Dedifferentiated amniotic fluid mesenchymal stem cell (primary cell): ENCODE data around the gene PLSCR2.
"Not testable (repeated sequence)": the region's sequence is repeated elsewhere in the genome, so short reads cannot be mapped to it uniquely, and the experiment has no call there.

Source experiments
- DNase-seq: peaks from one replicate; pipeline ENCODE4 v3.0.0-alpha.2; 2016; ENCODE audit errors: extremely low spot score

Gene PLSCR2

DNA sequence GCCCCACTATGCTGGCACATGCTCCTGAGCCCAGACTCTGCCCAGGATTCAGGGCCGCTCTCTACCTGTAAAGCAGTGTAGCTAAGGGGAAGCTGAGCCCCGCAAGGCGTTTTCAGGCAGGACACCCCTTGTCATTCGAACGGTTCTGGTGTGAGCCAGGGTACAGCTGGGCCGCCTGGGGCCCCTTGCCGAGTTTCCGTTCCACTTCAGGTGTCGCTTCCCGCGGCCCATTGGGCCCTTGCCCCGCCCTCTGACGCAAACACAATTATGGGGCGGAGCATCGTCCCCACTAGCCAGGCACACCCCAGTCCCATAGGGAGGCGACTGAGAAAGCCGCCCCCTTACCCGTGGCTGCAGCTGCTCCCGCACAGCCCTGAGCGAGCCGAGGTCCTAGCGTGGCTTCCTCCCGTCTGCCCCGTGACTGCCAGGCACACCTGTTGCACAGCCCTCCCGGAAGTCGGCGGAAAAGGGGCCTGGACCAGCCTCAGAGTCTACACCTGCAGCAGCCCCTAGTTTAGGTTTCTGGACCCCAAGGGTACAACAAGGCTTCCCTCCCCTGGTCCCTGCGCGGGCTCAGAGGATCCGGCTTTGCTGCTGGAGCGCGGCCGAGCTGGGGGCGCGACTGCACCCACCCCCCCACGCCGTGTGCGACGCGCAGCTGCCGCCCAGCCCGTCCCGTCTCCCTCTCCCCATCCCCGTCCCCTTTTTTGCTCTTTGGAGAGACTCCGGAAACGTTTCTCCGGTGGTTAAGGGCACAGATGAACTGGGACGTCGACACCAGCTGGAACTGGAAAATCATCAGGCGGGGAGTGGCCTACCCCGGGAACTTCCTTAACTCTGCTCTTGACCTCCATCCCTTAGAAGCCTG, at the start of gene PLSCR2:
Gene PLSCR2 (minus strand): TSS at position 412 of the 868 bp plus-strand sequence. CDS start 9,657 bp downstream, outside the sequence.
- no peak for DNase-seq

GRCh38 chr3:146517684-146518435, 48.5 kb upstream of the PLSCR2 start:
- DNase-seq: no peak

- no peak for DNase-seq
Observed at GRCh38 chr3:146513386-146514051, 44.2 kb upstream of the PLSCR2 start.

- no peak for DNase-seq
Observed at GRCh38 chr3:146511402-146512134, 42.2 kb upstream of the PLSCR2 start.

- no peak for DNase-seq
Observed at GRCh38 chr3:146507331-146508120, 38.2 kb upstream of the PLSCR2 start.

DNA sequence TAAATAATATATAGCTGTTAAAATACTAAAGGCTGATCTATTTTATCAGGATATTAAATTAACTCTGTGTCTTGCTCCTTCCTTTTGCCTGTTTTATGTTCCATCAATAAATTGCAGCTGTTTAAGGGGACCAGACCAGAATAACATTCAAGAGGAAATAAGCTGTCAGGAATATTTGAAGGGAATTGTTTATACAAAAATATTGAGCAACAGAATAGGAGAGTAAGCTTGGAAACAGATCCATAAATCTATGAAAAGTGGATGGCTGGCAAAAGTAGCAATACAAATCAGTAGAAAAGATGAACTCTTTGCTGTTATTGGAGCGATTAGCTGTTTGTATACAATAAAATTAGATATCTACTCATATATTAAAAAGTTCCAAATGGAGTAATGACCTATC, 36.2 kb upstream of the PLSCR2 start:
- no peak for DNase-seq

- no peak for DNase-seq
Observed at GRCh38 chr3:146504498-146505197, 35.3 kb upstream of the PLSCR2 start.

- DNase-seq: peak; percentile 59
Observed at GRCh38 chr3:146503461-146504202, 34.3 kb upstream of the PLSCR2 start.

DNA sequence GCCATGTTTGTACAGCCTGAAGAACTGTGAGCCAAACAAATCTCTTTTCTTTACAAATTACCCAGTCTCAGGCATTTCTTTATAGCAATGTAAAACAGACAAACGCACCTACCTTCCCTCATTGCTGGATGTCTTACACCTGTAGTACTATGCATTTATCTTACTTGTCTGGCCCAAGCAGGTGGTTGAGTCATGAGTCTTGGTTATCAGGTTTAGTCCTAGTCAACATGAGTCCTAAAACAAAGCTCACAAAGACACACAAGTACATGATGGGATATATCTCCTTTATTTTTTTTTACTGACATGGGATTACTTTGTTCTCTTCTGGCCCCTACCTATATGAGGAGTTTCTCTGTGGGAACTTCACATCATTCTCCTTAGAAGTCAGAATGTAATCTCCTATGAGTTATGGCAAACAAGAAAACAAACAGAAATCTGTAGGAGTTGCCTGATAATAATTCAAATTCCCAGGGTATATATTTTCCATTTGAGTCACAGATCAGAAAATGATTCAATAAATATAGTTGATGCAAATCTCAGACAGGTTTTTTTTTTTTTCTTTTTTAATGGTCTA, 33.6 kb upstream of the PLSCR2 start:
- no peak for DNase-seq

GRCh38 chr3:146501752-146502151, 32.4 kb upstream of the PLSCR2 start:
- no peak for DNase-seq

GRCh38 chr3:146499701-146500100, 30.3 kb upstream of the PLSCR2 start:
- DNase-seq: no peak

DNA sequence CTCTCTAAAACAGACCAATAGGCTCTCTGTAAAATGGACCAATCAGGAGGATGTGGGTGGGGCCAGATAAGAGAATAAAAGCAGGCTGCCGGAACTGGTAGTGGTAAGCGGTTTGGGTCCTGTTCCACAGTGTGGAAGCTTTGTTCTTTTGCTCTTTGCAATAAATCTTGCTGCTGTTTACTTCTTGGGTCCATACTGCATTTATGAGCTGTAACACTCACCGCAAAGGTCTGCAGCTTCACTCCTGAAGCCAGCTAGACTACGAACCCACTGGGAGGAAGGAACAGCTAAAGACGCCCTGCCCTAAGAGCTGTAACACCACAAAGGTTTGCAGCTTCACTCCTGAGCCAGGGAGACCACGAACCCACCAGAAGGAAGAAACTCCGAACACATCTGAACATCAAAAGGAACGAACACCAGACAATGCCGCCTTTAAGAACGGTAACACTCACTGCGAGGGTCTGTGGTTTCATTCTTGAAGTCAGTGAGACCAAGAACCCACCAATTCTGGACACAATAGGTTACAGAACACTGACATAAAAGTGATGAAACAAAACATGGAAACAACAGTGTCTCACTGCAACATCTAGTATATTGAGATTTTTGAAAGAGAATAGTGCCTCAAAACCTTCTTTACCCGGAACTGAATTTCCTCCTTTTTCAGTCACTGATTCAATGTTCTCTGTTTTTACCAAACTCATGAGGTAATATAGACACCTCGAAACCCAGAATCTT, 28.8 kb upstream of the PLSCR2 start:
- no peak for DNase-seq

- DNase-seq: not testable (repeated sequence)
Observed at GRCh38 chr3:146497145-146497843, 27.9 kb upstream of the PLSCR2 start.

- no peak for DNase-seq
Observed at GRCh38 chr3:146496726-146497125, 27.4 kb upstream of the PLSCR2 start.

DNA sequence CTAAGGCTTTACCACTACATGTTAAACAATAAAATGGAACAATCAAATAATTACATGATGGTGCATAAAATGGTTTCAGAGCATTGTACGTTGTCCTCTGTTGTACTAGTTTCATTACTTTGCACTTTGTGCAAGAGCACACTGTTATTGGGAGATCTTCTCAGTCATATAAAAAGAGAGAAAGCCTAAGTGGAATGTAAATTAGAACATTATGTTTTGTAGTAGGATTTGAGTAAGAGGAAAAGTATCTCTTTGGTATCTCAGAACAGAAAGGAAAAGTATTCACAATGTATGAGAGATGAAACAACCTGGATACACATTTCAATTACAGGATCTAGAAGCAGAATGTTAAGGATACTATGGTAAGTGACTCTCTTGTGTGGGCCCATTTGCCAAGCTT, 26.9 kb upstream of the PLSCR2 start:
- DNase-seq: no peak

DNA sequence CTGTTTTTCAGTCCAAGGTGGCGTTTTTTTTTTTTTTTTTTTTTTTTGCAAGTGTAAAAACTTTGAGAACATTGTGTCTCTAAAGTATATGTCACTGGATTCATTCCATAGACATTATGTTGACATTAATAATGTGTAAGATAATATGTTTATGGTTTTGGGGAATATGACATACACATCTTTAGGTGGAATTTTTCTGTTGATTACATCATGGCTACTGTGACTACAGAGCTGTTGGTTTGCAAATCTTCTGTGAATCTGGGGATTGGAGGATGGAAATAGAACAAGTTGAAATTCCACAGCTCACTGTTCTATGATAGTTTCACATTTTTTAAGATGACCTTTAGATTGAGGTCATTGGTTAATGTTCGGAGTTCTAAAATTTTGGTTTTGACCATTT, 24.4 kb upstream of the PLSCR2 start:
- DNase-seq: no peak

DNA sequence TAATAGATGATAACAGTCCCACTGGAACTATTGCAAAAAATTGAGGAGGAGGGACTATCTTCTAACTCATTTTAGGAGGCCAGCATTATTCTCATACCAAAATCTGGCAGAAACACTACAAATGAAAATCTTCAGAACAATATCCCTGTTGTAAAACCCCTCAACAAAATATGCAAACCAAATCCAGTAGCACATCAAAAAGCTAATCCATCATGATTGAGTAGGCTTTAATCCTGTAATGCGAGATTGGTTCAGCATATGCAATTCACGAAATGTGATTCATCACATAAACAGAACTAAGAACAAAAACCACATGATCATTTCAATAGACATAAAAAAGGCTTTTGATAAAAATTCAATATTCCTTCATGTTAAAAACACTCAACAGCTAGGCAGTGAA, 23.9 kb upstream of the PLSCR2 start:
- DNase-seq: no peak

DNA sequence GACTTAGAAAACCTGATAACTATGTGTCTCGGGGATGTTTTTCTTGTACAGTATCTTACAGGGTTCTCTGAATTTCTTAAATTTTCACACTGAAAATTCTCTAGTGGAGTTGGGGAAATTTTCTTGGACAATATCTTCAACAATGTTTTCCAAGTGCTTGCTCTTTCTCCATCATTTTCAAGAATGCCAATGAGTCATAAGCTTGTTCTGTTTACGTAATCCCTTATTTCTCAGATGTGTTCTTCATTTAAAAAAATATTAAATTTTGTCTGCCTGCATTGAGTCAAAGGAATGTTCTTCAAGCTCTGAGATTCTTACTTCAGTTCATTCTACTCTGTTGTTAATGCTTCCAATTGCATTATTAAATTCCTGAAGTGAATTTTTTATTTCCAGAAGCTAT, 21.9 kb upstream of the PLSCR2 start:
- no peak for DNase-seq
